HG03520 (cell line): ENCODE data around the gene KLK3.
A peak's percentile ranks its signal among the peaks of the same experiment; 100 is the strongest.

Source experiments
- ATAC-seq: cut with Tn5 transposase; IDR thresholded peaks from one replicate; pipeline ENCODE4 v1.9.1; 2021; ENCODE audit warnings: mild to moderate bottlenecking, moderate library complexity; ENCODE audit not compliant: unreplicated experiment

Gene KLK3

GRCh38 chr19:50896591-50897190, 42.0 kb downstream of the KLK3 start:
- peak; percentile 77 for ATAC-seq

- peak; percentile 18 for ATAC-seq
Observed at GRCh38 chr19:50897191-50897607, 42.5 kb downstream of the KLK3 start.

GRCh38 chr19:50897612-50898011, 42.9 kb downstream of the KLK3 start:
- ATAC-seq = no peak

GRCh38 chr19:50898018-50898417, 43.3 kb downstream of the KLK3 start:
- no peak for ATAC-seq

GRCh38 chr19:50899569-50899968, 44.9 kb downstream of the KLK3 start:
- ATAC-seq = no peak

GRCh38 chr19:50902640-50903039, 47.9 kb downstream of the KLK3 start:
- ATAC-seq = no peak

DNA sequence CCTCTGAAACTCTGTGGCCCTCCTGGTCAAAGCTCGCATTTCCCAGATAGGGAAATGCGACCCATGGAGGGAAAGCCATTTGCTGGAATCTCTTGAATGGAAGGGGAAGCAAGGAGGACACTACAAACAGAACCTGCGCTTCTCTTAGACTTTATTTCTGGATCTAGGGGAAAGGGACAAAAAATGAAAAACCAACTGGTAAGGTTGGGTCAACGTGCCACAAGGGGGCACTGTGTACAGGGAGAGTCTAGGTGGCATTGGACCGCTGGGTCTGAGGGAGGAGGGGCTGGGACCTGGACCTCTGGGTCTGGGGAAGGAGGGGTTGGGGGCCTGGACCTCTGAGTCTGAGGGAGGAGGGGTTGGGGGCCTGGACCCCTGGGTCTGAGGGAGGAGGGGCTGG, 51.5 kb downstream of the KLK3 start:
- no peak for ATAC-seq

GRCh38 chr19:50908336-50908735, 53.6 kb downstream of the KLK3 start:
- ATAC-seq = no peak

DNA sequence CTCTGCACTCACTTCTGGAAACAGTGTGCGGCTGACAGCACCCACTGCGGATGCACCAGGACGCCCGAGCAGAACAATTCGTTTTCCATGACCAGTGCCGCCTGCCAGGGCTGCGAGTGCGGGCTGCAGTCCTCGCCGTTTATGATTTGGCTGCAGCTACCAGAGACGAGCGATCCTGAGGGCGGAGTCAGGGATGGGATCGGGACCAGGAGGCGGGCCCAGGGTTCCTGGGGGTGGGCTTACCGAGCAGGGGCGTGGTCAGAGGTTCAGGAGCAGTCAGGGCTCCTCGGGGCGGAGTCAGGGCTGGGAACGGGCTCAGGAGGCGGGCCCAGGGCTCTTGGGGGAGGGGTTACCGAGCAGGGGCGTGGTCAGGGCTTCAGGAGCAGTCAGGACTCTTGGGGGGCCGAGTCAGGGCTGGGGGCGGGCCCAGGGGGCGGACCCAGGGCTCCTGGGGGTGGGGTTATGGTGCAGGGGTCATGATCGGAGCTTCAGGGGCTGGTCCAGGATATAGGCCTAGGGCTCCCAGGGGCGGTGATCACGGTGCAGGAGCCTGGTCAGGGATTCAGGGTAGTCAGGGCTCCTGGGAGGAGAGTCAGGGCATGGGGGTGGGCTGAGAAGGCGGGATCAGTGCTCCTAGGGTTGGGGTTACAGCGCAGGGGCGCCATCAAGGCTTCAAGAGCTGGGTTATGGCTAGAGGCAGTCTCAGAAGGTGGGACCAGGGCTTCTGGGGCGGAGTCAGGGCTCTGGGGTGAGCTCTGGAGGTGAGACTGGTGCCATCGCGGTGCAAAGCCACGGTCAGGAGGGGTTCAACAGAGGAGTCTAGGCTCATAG, 54.7 kb downstream of the KLK3 start:
- ATAC-seq = no peak
